ENCODE measurements around the gene ASB14.
"Not testable (repeated sequence)": the region's sequence is repeated elsewhere in the genome, so short reads cannot be mapped to it uniquely, and the experiment has no call there.

ASB14 gene
- total RNA-seq, result 0.22 to 0.26 reads per million in 2 donors

DNA sequence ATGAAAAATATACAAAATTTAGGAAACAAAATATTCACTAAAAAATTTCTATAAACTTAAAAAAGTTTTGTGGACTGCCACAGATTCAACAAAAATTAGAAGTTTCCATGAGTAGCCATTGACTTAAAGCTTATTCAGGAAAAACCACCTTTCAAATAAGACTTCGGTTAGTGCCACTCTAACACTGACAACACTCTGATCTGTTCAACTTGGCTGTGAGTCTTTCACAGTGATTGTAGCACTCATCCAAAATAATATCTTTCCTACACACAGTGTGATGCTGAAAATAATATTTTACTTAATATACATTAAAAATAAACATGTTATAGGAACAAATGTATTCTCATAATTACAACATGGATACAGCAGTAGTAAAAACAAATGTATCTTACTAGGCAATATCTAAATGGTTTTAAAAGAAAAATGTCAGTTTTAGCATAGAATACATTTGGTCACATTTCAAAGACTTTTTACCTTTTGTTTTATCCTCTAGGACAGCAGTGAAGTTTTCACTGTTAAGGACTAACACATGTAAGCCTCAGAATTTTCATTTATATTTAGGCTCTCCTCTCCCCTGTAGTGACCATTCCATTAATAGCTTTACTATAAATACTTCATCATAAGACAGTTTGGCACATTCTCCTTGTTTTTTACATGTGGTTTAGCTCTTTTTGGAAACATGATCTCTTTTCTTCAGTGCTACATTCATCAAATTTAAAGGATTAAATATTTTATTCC lies at the start of gene ASB14:
TSS of gene ASB14 (minus strand) at position 527 of the 738 bp plus-strand sequence. CDS start 652 bp downstream, outside the sequence.
- DNase-seq, result no peak

DNA sequence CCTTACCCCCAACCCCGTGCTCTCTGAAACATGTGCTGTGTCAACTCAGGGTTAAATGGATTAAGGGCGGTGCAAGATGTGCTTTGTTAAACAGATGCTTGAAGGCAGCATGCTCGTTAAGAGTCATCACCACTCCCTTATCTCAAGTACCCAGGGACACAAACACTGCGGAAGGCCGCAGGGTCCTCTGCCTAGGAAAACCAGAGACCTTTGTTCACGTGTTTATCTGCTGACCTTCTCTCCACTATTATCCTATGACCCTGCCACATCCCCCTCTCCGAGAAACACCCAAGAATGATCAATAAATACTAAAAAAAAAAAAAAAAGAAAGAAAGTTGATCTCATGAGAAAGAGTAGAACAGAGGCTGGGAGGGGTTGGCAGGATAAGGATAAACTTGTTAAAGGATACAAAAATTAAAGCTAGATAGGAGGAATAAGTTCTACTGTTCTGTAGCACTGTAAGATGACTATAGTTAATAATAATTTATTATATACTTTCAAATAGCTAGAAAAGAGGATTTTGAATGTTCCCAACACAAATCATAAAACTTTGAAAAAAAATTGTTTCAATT lies 46.7 kb upstream of the ASB14 start:
- not testable (repeated sequence) for DNase-seq

DNA sequence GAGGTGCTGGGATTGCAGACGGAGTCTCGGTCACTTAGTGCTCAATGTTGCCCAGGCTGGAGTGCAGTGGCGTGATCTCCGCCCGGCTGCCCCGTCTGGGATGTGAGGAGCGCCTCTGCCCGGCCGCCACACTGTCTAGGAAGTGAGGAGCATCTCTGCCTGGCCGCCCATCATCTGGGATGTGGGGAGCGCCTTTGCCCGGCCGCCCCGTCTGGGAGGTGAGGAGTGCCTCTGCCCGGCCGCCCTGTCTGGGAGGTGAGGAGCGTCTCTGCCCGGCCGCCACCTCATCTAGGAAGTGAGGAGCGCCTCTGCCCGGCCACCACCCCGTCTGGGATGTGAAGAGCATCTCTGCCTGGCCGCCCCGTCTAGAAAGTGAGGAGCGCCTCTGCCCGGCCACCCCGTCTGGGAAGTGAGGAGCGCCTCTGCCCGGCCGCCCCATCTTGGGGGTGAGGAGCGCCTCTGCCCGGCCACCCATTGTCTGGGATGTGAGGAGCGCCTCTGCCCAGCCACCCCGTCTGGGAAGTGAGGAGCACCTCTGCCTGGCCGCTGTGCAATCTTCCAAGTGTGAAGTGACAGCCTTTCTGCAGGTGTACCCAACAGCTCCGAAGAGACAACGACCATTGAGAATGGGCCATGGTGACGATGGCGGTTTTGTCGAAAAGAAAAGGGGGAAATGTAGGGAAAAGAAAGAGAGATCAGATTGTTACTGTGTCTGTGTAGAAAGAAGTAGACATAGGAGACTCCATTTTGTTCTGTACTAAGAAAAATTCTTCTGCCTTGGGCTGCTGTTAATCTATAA lies 46.0 kb upstream of the ASB14 start:
- DNase-seq, result peak; percentile 9

DNA sequence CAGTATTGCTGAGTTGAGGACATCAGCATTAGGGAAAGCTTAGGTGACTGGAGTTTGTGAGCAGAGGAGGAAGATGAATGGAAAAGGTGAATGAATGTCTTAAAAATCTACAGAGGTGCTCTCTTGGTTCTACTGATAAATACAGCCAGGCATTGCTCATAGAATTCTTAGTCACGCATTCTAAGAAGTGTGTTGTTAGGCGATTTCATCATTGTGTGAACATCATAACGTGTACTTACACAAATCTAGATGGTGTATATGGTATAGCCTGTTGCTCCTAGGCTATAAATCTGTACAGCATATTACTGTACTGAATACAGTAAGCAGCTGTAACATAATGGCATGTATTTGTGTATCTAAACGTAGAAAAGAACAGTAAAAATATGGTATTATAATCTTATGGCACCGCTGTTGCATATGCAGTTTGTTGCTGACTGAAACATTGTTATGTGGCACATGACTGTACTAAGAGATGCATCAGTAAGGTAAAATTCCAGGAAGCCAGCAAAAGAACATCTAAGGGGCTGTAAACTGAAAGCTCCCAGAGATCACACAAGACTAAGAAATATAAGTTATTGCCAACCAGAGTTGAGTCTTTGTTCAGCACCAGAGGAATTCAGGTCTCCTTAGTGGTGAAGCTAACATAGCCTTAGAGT lies 42.9 kb upstream of the ASB14 start:
- DNase-seq, result no peak

DNA sequence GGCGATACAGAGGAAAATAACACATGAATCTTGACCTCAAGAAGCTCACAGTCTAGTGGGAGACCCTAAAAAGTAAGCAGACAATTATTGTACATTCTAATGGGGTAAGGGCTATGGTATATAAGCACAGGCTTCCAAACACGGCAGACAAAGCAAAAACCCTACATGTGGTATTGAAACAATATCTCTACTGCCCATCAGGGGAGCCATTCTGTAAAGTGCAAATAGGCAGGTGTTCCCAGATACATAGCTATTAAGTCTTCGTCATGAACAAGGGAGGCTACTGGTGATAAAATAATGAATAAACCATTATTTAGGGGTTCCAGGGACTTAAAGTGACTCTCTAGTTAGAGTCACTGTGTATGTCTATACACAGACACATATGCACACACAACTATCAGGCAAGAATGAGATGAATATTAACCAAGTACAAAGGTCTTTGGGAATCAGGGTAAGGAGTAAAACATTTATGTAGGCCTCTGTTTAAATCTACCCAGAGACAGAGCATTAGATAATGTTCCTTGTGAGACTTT lies 38.7 kb upstream of the ASB14 start:
- no peak for DNase-seq

DNA sequence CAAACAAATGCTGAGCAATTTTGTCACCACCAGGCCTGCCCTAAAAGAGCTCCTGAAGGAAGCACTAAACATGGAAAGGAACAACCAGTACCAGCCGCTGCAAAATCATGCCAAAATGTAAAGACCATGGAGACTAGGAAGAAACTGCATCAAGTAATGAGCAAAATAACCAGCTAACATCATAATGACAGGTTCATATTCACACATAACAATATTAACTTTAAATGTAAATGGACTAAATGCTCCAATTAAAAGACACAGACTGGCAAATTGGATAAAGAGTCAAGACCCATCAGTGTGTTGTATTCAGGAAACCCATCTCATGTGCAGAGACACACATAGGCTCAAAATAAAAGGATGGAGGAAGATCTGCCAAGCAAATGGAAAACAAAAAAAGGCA lies 34.0 kb upstream of the ASB14 start:
- DNase-seq, result not testable (repeated sequence)

DNA sequence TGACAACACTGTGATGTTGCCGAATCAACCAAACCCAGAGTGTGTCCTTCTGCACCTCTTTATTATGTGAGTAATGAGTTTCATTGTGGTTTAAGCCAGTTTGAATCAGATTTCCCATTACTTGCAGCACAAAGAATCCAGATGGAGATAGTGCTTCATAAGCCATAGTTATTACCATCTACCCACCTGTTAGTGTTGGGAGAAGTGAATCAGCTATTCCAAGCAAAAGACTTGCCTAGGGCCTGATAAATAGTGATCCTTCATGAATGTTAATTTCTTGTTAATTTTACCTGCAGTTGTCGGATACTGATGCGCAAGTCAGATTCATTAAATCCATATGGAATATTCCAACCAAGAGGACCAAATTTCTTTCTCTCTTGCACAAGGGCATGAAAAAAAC lies 21.7 kb upstream of the ASB14 start:
- DNase-seq, result no peak

DNA sequence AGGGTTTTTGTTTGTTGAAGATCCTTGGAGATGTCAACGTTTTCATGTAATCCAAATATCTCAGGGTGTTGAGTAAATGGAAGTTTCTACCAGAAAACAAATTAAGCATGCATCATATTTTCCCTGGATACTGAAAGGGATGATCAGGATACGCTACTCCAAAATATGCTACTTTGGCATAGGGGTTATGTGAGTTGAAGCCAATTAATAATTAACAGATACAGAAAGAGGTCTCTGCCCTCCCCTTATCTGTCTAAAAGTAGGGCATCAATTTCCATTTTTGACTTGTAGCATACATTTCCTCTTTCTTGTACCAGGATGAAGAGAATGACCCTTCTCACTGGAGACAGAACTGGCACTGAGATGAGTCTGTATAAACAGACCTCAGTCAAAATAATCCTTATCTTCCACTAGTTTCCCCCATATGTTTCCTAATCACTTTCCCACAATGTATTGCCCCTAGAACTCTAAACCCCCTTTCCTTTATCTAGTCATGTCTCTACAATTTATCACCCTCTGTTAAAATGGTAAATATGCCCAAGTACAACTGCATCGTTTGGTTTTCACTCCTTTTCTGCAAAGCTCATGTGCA lies 17.4 kb upstream of the ASB14 start:
- no peak for DNase-seq

DNA sequence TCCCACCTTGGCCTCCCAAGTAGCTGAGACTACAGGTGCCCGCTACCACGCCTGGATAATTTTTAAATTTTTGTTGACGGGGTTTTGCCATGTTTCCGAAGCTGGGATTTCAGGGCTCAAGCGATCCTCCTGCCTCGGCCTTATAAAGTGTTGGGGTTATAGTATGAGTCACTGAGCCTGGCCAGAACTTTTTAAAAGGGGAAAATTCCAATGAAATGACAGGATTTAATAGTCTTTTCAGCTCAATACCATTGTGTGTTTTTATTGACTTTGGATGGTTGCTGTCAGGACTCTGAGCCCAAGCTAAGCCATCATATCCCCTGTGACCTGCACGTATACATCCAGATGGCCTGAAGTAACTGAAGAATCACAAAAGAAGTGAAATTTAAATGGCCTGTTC lies 11.0 kb upstream of the ASB14 start:
- not testable (repeated sequence) for DNase-seq

DNA sequence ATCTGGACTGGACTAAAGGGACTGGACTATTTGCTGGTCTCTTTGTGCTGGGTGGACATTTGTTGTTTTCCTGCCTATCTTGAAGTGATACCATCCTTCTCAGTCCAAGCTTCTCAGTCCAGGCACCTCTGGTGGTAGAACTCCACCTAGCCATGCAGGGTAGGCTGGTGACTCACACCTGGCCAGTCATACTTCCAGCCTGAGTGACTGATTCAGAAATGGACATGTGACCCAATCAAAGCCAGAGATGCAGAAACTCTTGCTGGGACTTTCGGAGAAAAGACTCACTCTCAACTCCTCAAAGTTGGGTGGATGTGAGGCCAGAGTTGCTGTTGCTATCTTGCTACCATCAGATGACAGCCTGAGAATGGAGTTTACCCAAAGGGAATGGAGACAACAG lies 5.6 kb upstream of the ASB14 start:
- DNase-seq, result no peak

DNA sequence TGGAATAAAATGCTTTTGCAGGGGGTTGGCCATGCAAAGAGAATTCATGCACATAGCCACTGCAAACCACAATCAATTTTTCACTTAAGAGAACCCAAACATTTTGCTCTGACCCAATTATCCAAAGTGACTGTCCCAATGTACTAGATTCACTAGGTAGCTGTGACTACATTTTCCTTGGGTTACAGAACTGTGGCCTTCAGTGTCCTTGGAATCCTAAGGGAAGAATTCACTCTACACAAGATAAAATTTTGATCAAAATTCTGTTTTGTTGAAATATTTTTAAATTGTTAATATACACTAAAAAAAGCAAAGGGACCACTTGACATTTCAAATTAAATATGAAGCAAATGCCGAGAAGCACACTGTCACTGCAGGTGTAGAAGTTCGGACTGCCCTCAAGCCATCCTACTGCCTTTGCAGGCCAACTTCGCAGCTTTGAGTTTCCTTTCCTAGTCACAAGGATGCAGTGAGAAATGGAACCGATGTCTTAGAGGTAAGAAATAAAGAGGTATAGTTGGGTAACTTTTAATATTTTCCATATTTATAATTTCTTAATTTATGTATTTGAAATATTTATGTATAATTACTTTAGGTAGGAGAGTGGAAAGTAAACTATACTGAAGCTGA lies 527 bp upstream of the ASB14 start:
- no peak for DNase-seq

DNA sequence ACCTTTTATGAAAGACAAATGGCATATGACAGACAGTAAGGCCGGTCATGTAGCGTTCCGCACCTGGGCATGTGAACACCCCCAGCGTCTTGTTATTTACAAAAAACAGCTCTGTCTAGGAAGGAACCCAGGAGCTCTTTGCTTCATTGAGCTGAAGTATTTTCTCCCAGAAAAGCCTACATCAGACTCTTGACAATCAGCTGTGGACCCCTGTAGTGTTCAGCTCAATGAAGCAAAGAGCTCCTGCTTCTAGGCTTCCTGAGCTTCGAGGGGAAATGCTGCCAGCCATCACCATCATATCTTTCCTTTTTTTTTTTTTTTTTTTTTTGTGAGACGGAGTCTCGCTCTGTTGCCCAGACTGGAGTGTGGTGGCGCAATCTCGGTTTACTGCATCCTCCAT lies 4.1 kb downstream of the ASB14 start:
- no peak for DNase-seq

DNA sequence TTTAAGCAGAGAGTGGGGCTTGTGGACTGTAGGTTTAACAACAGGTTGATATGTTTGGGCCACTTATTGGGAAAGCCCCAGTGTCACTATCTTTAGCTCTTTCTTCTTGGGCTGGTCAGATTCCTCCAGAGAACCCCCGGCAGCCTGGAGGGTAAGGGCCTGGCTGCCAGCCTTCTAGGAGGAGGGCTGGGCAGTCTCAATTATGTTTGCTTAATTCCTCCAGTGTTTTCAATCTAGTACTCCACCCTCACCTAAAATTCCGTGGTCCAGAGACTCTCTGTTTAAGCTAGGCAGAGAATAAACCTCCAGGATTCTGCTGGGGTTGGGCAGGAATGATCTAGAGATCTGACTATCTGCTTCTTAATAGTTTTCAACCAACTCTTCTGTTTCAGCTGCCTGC lies 5.3 kb downstream of the ASB14 start:
- DNase-seq, result no peak

DNA sequence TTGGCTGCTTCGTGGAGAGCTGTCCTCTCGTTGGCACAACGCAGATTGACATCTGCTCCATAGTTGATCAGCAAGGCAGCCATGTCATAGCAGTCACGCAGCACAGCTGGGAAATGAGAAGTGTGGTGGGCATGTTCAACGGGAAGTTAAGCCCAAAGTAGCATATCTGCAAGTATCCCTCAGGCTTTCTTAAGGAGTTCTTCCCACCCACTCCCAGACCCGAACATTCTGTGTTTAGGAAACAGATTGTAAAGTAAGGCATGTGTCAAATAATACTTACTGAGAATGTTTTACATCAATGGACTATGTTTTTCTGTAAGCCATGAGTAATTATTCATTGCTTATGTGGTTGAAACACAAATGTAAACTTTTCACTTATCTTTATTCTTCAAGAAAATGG lies 9.2 kb downstream of the ASB14 start:
- no peak for DNase-seq

DNA sequence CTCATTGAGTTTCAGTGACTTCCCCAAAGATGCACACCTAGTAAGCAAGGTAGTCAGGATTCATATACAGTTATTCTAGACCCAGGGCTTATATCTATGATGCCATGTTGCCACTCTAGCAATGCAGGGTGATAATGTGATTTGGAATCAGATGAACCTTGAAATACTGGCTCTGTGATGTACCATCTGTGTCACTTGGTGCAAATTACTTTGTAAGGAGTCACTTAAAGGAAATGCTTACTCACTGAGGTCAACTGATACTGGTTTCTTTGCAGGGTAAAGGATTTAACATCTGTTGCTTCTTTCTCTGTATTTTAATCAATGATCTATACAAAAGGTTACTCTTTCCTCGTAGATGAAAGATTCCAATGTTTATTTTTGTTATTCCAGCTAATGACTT lies 10.8 kb downstream of the ASB14 start:
- DNase-seq, result no peak

DNA sequence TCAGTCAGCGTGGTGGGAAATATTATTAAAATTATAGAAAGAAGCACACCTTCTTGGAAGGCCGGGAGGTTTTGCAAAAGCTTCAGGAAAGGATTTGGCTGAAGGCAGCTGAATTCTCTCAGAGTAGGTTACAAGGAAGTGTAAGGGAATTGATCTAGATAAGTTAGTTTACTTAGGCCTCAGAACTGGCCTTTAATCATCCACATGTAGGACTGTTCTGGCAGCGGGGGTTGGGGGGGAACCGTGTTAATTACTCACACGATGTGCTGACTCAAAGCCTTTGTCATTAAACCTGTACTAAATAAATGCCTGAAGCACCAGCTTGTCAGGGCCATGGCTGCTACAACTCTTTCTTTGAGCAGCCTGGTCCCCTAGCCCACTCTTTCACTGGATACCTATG lies 12.8 kb downstream of the ASB14 start:
- DNase-seq, result no peak

DNA sequence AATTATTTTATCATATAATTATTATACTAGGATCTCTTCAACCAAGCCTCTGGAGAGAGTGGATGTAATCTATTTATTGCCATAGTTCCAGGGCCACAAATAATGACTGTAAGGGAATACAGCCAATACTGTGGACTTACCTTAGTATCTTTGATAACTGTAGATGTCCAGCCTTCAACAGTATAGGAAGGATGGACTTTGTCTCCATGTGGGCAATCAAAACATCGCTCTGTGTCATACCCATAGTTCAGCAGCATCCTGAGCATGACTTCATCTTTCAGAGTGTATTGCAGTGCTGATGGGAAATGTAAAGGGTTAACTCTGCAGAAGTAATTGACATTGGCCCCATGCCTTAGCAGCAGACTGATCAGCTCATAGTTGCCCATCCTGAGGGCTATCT lies 14.2 kb downstream of the ASB14 start:
- DNase-seq, result no peak

DNA sequence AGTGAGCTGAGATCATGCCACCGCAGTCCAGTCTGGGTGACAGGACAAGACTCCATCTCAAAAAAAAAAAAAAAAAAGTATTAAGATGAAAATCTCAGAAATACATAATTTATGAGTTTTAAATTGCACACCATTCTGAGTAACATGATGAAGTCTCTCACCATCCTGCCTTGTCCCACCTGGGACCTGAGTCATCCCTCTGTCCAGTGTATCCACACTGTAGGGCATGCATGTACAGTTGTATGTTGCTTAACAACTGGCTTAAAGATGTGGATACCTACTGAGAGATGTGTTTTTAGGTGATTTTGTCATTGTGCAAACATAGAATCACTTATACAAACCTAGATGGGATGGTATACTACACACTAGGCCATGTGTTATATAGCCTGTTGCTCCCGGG lies 17.1 kb downstream of the ASB14 start:
- no peak for DNase-seq

DNA sequence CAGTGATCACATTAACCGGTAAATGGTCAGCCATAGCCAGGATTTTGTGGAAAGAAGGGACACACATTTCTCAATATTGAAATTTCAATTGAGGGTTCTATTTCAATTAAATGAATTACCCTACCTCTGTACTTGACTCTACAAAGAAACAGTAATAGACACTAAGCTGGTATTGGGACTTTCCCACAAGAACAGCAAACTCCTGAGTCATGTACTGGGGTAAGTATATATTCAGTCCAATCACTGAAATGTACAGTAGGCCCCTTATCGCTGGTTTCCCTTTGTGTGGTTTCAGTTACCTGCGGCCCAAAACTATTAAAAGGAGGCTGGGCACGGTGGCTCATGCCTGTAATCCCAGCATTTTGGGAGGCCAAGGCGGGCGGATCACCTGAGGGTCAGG lies 17.6 kb downstream of the ASB14 start:
- DNase-seq, result no peak

DNA sequence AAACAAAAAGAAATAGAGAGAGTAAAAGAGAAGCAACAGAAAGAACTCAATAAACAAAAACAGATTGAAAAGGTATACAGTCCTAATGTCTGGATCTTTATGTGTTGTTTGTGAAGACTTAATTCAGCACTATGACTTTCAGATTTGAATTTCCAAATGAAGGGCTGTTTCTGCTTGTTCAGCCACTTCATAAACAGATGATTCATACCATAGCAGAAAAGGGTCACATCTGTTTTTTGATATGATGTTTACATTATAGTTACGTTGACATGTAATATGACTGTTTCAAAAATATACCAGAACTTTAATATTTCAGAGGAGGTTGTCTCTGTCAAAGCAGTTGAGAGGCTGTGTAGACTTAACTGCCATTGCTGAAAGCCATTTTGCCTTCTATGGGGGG lies 24.1 kb downstream of the ASB14 start:
- DNase-seq, result no peak

DNA sequence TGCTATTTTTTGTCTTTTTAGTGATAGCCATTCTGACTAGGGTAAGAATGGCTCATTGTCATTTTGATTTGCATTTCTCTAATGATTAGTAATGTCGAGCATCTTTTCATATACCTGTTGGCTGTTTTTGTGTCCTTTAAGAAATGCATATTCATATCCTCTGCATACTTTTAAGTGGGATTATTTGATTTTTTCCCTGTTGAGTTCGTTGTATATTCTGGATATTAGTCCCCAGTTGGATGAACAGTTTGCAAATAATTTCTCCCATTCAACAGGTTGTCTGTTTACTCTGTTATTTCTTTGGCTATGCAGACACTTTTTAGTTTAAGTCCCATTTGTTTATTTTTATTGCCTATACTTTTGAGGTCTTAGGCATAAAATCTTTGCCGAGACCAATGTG lies 30.6 kb downstream of the ASB14 start:
- DNase-seq, result no peak

DNA sequence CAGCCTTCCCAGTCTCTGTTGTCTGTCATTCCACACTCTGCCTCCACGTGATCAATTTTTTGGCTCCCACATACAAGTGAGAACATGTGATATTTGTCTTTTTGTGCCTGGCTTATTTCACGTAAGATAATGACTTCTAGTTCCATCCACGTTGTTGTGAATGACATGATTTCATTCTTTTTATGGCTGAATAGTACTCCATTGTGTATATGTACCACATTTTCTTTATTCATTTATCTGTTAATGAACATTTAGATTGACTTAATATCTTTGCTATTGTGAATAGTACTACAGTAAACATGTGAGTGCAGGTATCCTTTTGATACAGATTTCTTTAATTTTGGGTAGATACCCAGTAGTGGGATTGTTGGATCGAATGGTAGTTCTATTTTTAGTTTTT lies 31.4 kb downstream of the ASB14 start:
- DNase-seq, result no peak
